K562 (cell line): ENCODE measurements around the gene MEAF6. TPM values are rescaled to one million over a fixed set of nuclear protein-coding genes. Genes with fewer than 3 reads are reported as not detected.

Experiments used
- ATAC-seq: fragments of 200-7000 bp; cut with Tn5 transposase; 3 replicates; pipeline ENCODE4 v1.9.1; 2020; ENCODE audit warnings: moderate library complexity
- BruUV-seq: library from RNA; stranded (reverse); fragments of 400-500 nt; replicated peaks from 2 replicates; lab custom pipeline; 2021; lab: Mats Ljungman, UMichigan
- CTCF ChIA-PET: fragments of 300-600 bp; formaldehyde crosslinking; extraction: SDS; loops from one replicate; lab custom pipeline; 2021; ENCODE audit warnings: low intra/inter-chr PET ratio; lab: Yijun Ruan, JAX
- POLR2A ChIA-PET: fragments of 300-600, 350-650 bp; sonication (Branson Sonifier 250); formaldehyde crosslinking; extraction: SDS; loops from one replicate; lab custom pipeline; 2021; ENCODE audit warnings: antibody characterized with exemption, inconsistent platforms; lab: Yijun Ruan, JAX
- DNase-seq, 4 experiments: peaks; one replicate each; pipeline versions ENCODE4 v3.0.0 to v3.0.0-alpha.2; 2011 to 2018; ENCODE audit warnings: low spot score in 3 of 4, mixed read lengths in 3 of 4; ENCODE audit errors: extremely low read depth in 1 of 4
- FAIRE-seq: peaks from 2 replicates; lab custom pipeline; 2011; peaks lifted over from hg19 to GRCh38; lab: Jason Lieb, UNC
- H2AFZ ChIP-seq: 2 replicates; pipeline ENCODE4 v1.6.0; 2011; ENCODE audit warnings: low read depth, low read length, control low read depth, inconsistent platforms
- H3K27ac ChIP-seq: fragments of 200-600 bp; 3 replicates; pipeline ENCODE4 v1.8.0; 2011; ENCODE audit warnings: low read depth, mild to moderate bottlenecking, control low read depth, inconsistent platforms, low read length, moderate library complexity, mixed read lengths; ENCODE audit errors: extremely low read depth
- H3K27me3 ChIP-seq, 2 experiments: fragments of 300-600 bp in 1 of 2; 2 replicates in 1 of 2; 3 replicates in 1 of 2; pipeline versions ENCODE4 v1.6.0 to v1.8.0; 2011; ENCODE audit warnings: inconsistent platforms in 2 of 2, low read length in 2 of 2, mild to moderate bottlenecking in 1 of 2, mixed read lengths in 1 of 2, moderate library complexity in 1 of 2; ENCODE audit not compliant: control insufficient read depth in 2 of 2, insufficient read depth in 2 of 2
- H3K36me3 ChIP-seq: fragments of 300-600 bp; 3 replicates; pipeline ENCODE4 v1.8.0; 2011; ENCODE audit warnings: mild to moderate bottlenecking, low read length, inconsistent platforms; ENCODE audit not compliant: control insufficient read depth, insufficient read depth
- H3K4me1 ChIP-seq, 2 experiments: fragments of 200-600 bp in 1 of 2; replicated peaks in 1 of 2; 2 replicates in 1 of 2; 3 replicates in 1 of 2; pipeline versions ENCODE4 v1.5.1 to v1.8.0; 2011; ENCODE audit warnings: inconsistent platforms in 2 of 2, low read length in 2 of 2, mild to moderate bottlenecking in 1 of 2, mixed read lengths in 1 of 2, moderate library complexity in 1 of 2; ENCODE audit not compliant: control insufficient read depth in 2 of 2, insufficient read depth in 2 of 2
- H3K4me2 ChIP-seq: 2 replicates; pipeline ENCODE4 v1.6.1; 2011; ENCODE audit warnings: low read length, control low read depth, inconsistent platforms, mixed read lengths; ENCODE audit not compliant: insufficient read depth
- H3K4me3 ChIP-seq: fragments of 200-600 bp; sonication (generic), shearing (Covaris generic); 2 replicates; pipeline ENCODE4 v1.5.1; 2016; ENCODE audit warnings: control low read depth, inconsistent platforms
- H3K79me2 ChIP-seq: fragments of 200-600 bp; 3 replicates; pipeline ENCODE4 v1.8.0; 2011; ENCODE audit warnings: low read length, inconsistent platforms; ENCODE audit not compliant: control insufficient read depth, insufficient read depth
- H3K9ac ChIP-seq, 2 experiments: 2 replicates each; pipeline versions ENCODE4 v1.6.0 to v1.6.1; 2011; ENCODE audit warnings: low read depth in 2 of 2, low read length in 2 of 2, control low read depth in 1 of 2, inconsistent platforms in 1 of 2, mild to moderate bottlenecking in 1 of 2, mixed read lengths in 1 of 2; ENCODE audit not compliant: insufficient read depth in 1 of 2
- H3K9me1 ChIP-seq: one replicate; pipeline ENCODE4 v1.6.0; 2011; ENCODE audit warnings: inconsistent platforms, mild to moderate bottlenecking, low read length, moderate library complexity; ENCODE audit not compliant: control insufficient read depth, insufficient read depth
- H3K9me3 ChIP-seq: replicated peaks from 2 replicates; pipeline ENCODE4 v1.5.1; 2011; ENCODE audit warnings: low read depth, low read length, inconsistent platforms; ENCODE audit not compliant: control insufficient read depth, insufficient read depth
- H4K20me1 ChIP-seq: replicated peaks from 2 replicates; pipeline ENCODE4 v1.6.1; 2011; ENCODE audit warnings: low read length, inconsistent platforms, mixed read lengths; ENCODE audit not compliant: control insufficient read depth, insufficient read depth
- ATF6 ChIP-seq: sonication (generic); formaldehyde crosslinking; IDR thresholded peaks from 2 replicates; pipeline ENCODE4 v1.4.0; 2020; ENCODE audit warnings: mild to moderate bottlenecking, missing genetic modification reagents
- L3MBTL2 ChIP-seq: fragments of 450-650 bp; IDR thresholded peaks from 2 replicates; pipeline ENCODE4 v1.6.1; 2016; ENCODE audit warnings: mild to moderate bottlenecking, moderate library complexity
- MAFF ChIP-seq: IDR thresholded peaks from 2 replicates; pipeline ENCODE4 v1.6.1; 2012; ENCODE audit warnings: low read length, improper control_type of control experiment
- RBBP5 ChIP-seq: fragments of 200-600 bp; sonication (generic); IDR thresholded peaks from 2 replicates; pipeline ENCODE4 v1.6.1; 2012; ENCODE audit warnings: borderline replicate concordance, mild to moderate bottlenecking, low read length, control low read depth, inconsistent platforms; ENCODE audit not compliant: insufficient read depth, poor library complexity, severe bottlenecking
- SP1 ChIP-seq: sonication (generic); formaldehyde crosslinking; IDR thresholded peaks from 2 replicates; pipeline ENCODE4 v1.8.1; 2022; ENCODE audit warnings: mild to moderate bottlenecking, missing genetic modification reagents
- SREBF2 ChIP-seq: sonication (generic); formaldehyde crosslinking; IDR thresholded peaks from 2 replicates; pipeline ENCODE4 v1.4.0; 2020; ENCODE audit warnings: mild to moderate bottlenecking, missing genetic modification reagents
- TCF7L2 ChIP-seq: fragments of 150-350 bp; IDR thresholded peaks from 2 replicates; pipeline ENCODE4 v1.6.1; 2016; ENCODE audit warnings: low read depth, mild to moderate bottlenecking, low read length, moderate library complexity
- THAP7 ChIP-seq: fragments of 250-450 bp; sonication (Bioruptor Pico); IDR thresholded peaks from 2 replicates; pipeline ENCODE4 v1.5.0; 2021
- UBTF ChIP-seq, 2 experiments: IDR thresholded peaks; 2 replicates each; pipeline ENCODE4 v1.6.1; 2012; ENCODE audit warnings: improper control_type of control experiment in 2 of 2, low read depth in 2 of 2, low read length in 2 of 2, borderline replicate concordance in 1 of 2
- ZBTB8A ChIP-seq: fragments of 450-650 bp; IDR thresholded peaks from 2 replicates; pipeline ENCODE4 v1.6.1; 2018; ENCODE audit warnings: mild to moderate bottlenecking, moderate library complexity; ENCODE audit not compliant: partially characterized antibody
- ZNF12 ChIP-seq: sonication (generic); formaldehyde crosslinking; IDR thresholded peaks from 2 replicates; pipeline ENCODE4 v1.4.0; 2020; ENCODE audit warnings: mild to moderate bottlenecking, missing genetic modification reagents
- ZNF408 ChIP-seq: fragments of 250-450 bp; sonication (Bioruptor Pico); IDR thresholded peaks from 2 replicates; pipeline ENCODE4 v1.4.0; 2020; ENCODE audit warnings: low read depth, mild to moderate bottlenecking, moderate library complexity
- ZNF830 ChIP-seq: fragments of 250-450 bp; sonication (Bioruptor Pico); IDR thresholded peaks from 2 replicates; pipeline ENCODE4 v1.5.0; 2021; ENCODE audit warnings: mild to moderate bottlenecking
- WGBS: fragments of 100-300 bp; shearing (Covaris generic); methylation state at CpG from one replicate; pipeline ENCODE4 v1.1.6; 2016; ENCODE audit warnings: low coverage, mixed read lengths; ENCODE audit not compliant: insufficient coverage; ENCODE audit errors: missing lambda C conversion rate; 5-methylcytosine and 5-hydroxymethylcytosine counted together
- in situ Hi-C: fragments of 300-500 bp; cut with MboI; formaldehyde crosslinking; loops from 4 replicates; pipeline ENCODE4 v1.15.0; 2018; ENCODE audit warnings: inconsistent platforms, mixed read lengths
- intact Hi-C: fragments of 100-400 bp; cut with micrococcal nuclease; formaldehyde crosslinking; loops from 2 replicates; pipeline ENCODE4 v1.14.2; 2022
- polyA plus RNA-seq, 8 experiments: library from polyadenylated mRNA; depleted of rRNA in 4 of 8; stranded (reverse) in 5 of 8; unstranded in 3 of 8; fragments of >200 nt; fragmentation: Nextera tagmentation in 2 of 8; fragmentation: Illumina TruSeq in 1 of 8; extraction: Ambion mirVana in 2 of 8; extraction: Trizol in 1 of 8; gene quantifications; 2 replicates each; pipeline versions ENCODE4 v1.2.1 to v1.2.3, GENCODE V29; 2011 to 2014; ENCODE audit warnings: inconsistent platforms in 1 of 8, missing spikeins in 1 of 8
- total RNA-seq, 7 experiments: library from RNA; depleted of rRNA in 6 of 7; stranded (reverse); fragments of >200 nt in 6 of 7; fragmentation: Illumina TruSeq in 2 of 7; extraction: Trizol in 2 of 7; gene quantifications; 2 replicates each; pipeline versions ENCODE4 v1.2.1 to v1.2.3, GENCODE V29; 2011 to 2021; ENCODE audit warnings: low replicate concordance in 1 of 7

MEAF6 gene
- total and polyA plus RNA-seq, 9 of the 15 experiments (the other 6 are each of a cell fraction or from before 2014, with no cell fraction given): 55.0 to 151 (median 92.3) TPM

- ChIA-PET POLR2A (interaction anchor here (0.7 to 7.6 kb wide), 25 partner anchors 10 to 1325 kb away, joined by 3 to 118 read pairs (median 3); partner anchors contain the start of genes DNALI1, MEAF6 and RSPO1), CTCF (interaction anchor here (0.6 kb wide), 1 partner anchor 21 kb away, joined by 3 read pairs; no protein-coding TSS in a partner anchor)
- 16% methylated on average over 23 of the region's 24 CpGs for WGBS
- no TSS peak for BruUV-seq
- ATAC-seq (no peak), DNase-seq (peak in 3 of 4 experiments; percentile 26 to 47 (median 45)), FAIRE-seq (no peak)
- Histone ChIP-seq H3K9ac (peak overlapping the region; percentile 86 to 98), H3K27me3 (0 out of 5 replicates have a peak, but pooled peaks cover 0 to 3% of the 10 kb centered on the region in 2 experiments), H3K4me3 (peak overlapping the region; percentile 77), H4K20me1 (peaks cover 43% of the 10 kb centered on the region), H2AFZ (peak overlapping the region; percentile 91; the same call in 1 of the 2 replicates), H3K27ac (peak overlapping the region; percentile 94), H3K9me3 (no peaks in the 10 kb centered on the region), H3K79me2 (peaks cover 59% of the 10 kb centered on the region), H3K36me3 (peaks cover 51% of the 10 kb centered on the region), H3K4me2 (peak overlapping the region; percentile 96), H3K9me1 (peaks cover 7% of the 10 kb centered on the region), H3K4me1 (peaks cover 61 to 74% of the 10 kb centered on the region in 2 experiments)
- in situ Hi-C loops: no loop called here
- intact Hi-C loops: loop anchor here (10.0 kb wide), 1 partner anchor 79 kb away; the partner anchor contains the start of genes DNALI1 and SNIP1
- no peak for TF ChIP-seq ZBTB8A
- TF ChIP-seq TCF7L2: no peak
- no peak for TF ChIP-seq ZNF830 (CRISPR knock-in tag)
- TF ChIP-seq THAP7 (CRISPR knock-in tag): no peak
- peak; percentile 71 for TF ChIP-seq RBBP5
- 0 out of 4 replicates have a peak, but pooled peaks of 1 of the 2 experiments have one; percentile 8 for TF ChIP-seq UBTF (IDR thresholded peaks at IDR 0.05; ENCODE audit: borderline replicate concordance in 1 of 2, low read depth in 2 of 2, low read length in 2 of 2)
- TF ChIP-seq MAFF: no peak
- TF ChIP-seq ZNF12: no peak
- TF ChIP-seq SREBF2 (CRISPR knock-in tag): no peak
- no peak; the same call in 1 of the 2 replicates for TF ChIP-seq SP1
- TF ChIP-seq ZNF408 (CRISPR knock-in tag): no peak
- TF ChIP-seq ATF6: 0 out of 2 replicates have a peak, but pooled peaks have one; percentile 18
- peak; percentile 38; the same call in 1 of the 2 replicates for TF ChIP-seq L3MBTL2
These were observed 39.0 kb downstream of the MEAF6 start for GRCh38 chr1:37475380-37476086.
